Measurements from ENCODE around the gene KRT82. TPM values are rescaled to one million over a fixed set of nuclear protein-coding genes. Genes with fewer than 3 reads are reported as not detected.

The KRT82 gene
- total and polyA plus RNA-seq, 2 experiments from 2014 or later: not detected

- Histone ChIP-seq H3K9me3 (ENCODE audit: low read depth) (no peaks in the 10 kb centered on the region), H3K27me3 (peaks cover 36% of the 10 kb centered on the region), H3K27ac (no peak within 1 kb of the TSS), H3K4me1 (ENCODE audit: low read depth) (peaks cover 9% of the 10 kb centered on the region), H3K4me3 (no peak within 1 kb of the TSS), H3K36me3 (no peaks in the 10 kb centered on the region)
- no peak for TF ChIP-seq CTCF (IDR thresholded peaks at IDR 0.05; ENCODE audit: low read depth, low read length)
- DNase-seq (ENCODE audit: low read depth in 1 of 2, low spot score in 1 of 2): no peak
Observed at GRCh38 chr12:52434081-52434733, 28.1 kb upstream of the KRT82 start, which contains the start of gene KRT75. Gene KRT75 (minus strand): TSS chr12:52434371. CDS start chr12:52434304, 67 bp downstream.

- peaks cover 43% of the 10 kb centered on the region for H3K27me3 ChIP-seq
- no peak overlapping the region for H3K4me3 ChIP-seq
- peaks cover 9% of the 10 kb centered on the region for H3K4me1 ChIP-seq (ENCODE audit: low read depth)
- no peak overlapping the region for H3K27ac ChIP-seq
- no peak for DNase-seq (ENCODE audit: low read depth in 1 of 2, low spot score in 1 of 2)
- H3K36me3 ChIP-seq: no peaks in the 10 kb centered on the region
- no peak for TF ChIP-seq CTCF (IDR thresholded peaks at IDR 0.05; ENCODE audit: low read depth, low read length)
- H3K9me3 ChIP-seq (ENCODE audit: low read depth): no peaks in the 10 kb centered on the region
Observed at GRCh38 chr12:52433501-52434080, 27.5 kb upstream of the KRT82 start.

GRCh38 chr12:52432559-52433207, 26.5 kb upstream of the KRT82 start:
- no peak for DNase-seq (ENCODE audit: low read depth in 1 of 2, low spot score in 1 of 2)
- peaks cover 9% of the 10 kb centered on the region for H3K4me1 ChIP-seq (ENCODE audit: low read depth)
- no peaks in the 10 kb centered on the region for H3K9me3 ChIP-seq (ENCODE audit: low read depth)
- H3K36me3 ChIP-seq: no peaks in the 10 kb centered on the region
- H3K27ac ChIP-seq: no peak overlapping the region
- H3K27me3 ChIP-seq: peaks cover 44% of the 10 kb centered on the region
- H3K4me3 ChIP-seq: no peak overlapping the region
- no peak for TF ChIP-seq CTCF (IDR thresholded peaks at IDR 0.05; ENCODE audit: low read depth, low read length)

- peaks cover 44% of the 10 kb centered on the region for H3K27me3 ChIP-seq
- DNase-seq (ENCODE audit: low read depth in 1 of 2, low spot score in 1 of 2): no peak
- no peak for TF ChIP-seq CTCF (IDR thresholded peaks at IDR 0.05; ENCODE audit: low read depth, low read length)
- H3K9me3 ChIP-seq (ENCODE audit: low read depth): no peaks in the 10 kb centered on the region
- H3K27ac ChIP-seq: no peak overlapping the region
- no peaks in the 10 kb centered on the region for H3K36me3 ChIP-seq
- no peak overlapping the region for H3K4me3 ChIP-seq
- H3K4me1 ChIP-seq (ENCODE audit: low read depth): no peaks in the 10 kb centered on the region
Observed at GRCh38 chr12:52428121-52428520, 22.0 kb upstream of the KRT82 start.

- no peak overlapping the region for H3K27ac ChIP-seq
- no peak for TF ChIP-seq CTCF (IDR thresholded peaks at IDR 0.05; ENCODE audit: low read depth, low read length)
- H3K36me3 ChIP-seq: no peaks in the 10 kb centered on the region
- peaks cover 35% of the 10 kb centered on the region for H3K27me3 ChIP-seq
- no peak for DNase-seq (ENCODE audit: low read depth in 1 of 2, low spot score in 1 of 2)
- H3K9me3 ChIP-seq (ENCODE audit: low read depth): no peaks in the 10 kb centered on the region
- H3K4me3 ChIP-seq: no peak overlapping the region
- no peaks in the 10 kb centered on the region for H3K4me1 ChIP-seq (ENCODE audit: low read depth)
Observed at GRCh38 chr12:52427083-52427482, 20.9 kb upstream of the KRT82 start.
